ENCODE results near the gene TFEC. TPM values are rescaled to one million over a fixed set of nuclear protein-coding genes. Genes with fewer than 3 reads are reported as not detected.

The TFEC gene
- total RNA-seq = 1 to 10 TPM in 3 of 4 donors, not detected in 1; 3.0 to 6.8 (median 3.0) TPM

DNA sequence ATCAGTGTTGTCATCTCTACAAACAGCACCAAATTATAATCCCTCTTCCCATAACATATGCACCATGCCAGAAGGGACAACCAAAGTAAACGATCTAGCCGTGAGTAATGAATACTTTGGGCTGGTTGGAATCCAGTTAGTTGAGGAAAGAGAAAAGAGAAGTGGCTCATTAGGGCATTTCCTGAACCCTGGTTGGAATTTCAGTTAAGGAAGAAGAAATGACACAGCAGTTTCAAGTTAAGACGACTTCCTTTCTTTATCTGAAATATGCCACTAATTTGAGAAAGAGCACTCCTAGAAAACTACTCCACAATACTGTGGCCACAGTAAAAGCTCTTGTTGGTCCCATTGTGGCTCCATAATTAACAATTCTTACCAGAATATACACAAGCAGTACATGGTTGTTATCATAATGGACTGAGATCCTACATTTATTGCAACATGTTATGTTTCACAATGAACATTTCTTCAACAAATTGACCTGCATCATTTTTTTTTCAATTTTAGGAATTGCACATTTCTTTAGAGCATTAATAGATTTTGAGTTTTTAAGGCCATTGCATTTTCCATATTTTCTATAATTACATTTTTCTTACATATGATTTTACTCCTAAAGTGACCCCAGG is at the start of gene TFEC:
TFEC (minus strand) TSS at position 113 of the 626 bp plus-strand sequence. CDS start 46,322 bp downstream, outside the sequence.
- no peaks in the 10 kb centered on the region for H3K27me3 ChIP-seq
- in situ Hi-C loops (cut with MboI; ENCODE audit: low pct_ligation_motif_present in 1 of 4, low pct_unique_long_range_greater_than_20kb in 1 of 4, low sequenced_read_pairs in 3 of 4) = no loop called here
- TF ChIP-seq POLR2AphosphoS5 (IDR thresholded peaks at IDR 0.05) = no peak
- TF ChIP-seq EP300 (IDR thresholded peaks at IDR 0.05; ENCODE audit: low read depth) = no peak
- TF ChIP-seq CTCF (IDR thresholded peaks at IDR 0.05) = no peak
- no peak for TF ChIP-seq POLR2A (IDR thresholded peaks at IDR 0.05)
- H3K27ac ChIP-seq = no peak within 1 kb of the TSS
- no peak for DNase-seq
- H3K4me3 ChIP-seq = no peak within 1 kb of the TSS
- no peaks in the 10 kb centered on the region for H3K36me3 ChIP-seq
- WGBS, 2 donors (ENCODE audit: low coverage in 1 of 2) = 24 to 27% methylated on average over 3 of the region's 3 CpGs
- H3K9me3 ChIP-seq = no peaks in the 10 kb centered on the region
- no peaks in the 10 kb centered on the region for H3K4me1 ChIP-seq
- intact Hi-C loops (cut with DNase I; ENCODE audit: low total_unique reads) = no loop called here

- no peaks in the 10 kb centered on the region for H3K36me3 ChIP-seq
- H3K4me1 ChIP-seq = no peaks in the 10 kb centered on the region
- no peaks in the 10 kb centered on the region for H3K27me3 ChIP-seq
- in situ Hi-C loops (cut with MboI; ENCODE audit: low pct_ligation_motif_present in 1 of 4, low pct_unique_long_range_greater_than_20kb in 1 of 4, low sequenced_read_pairs in 3 of 4) (no loop called here), intact Hi-C loops (cut with DNase I; ENCODE audit: low total_unique reads) (no loop called here)
- H3K27ac ChIP-seq = no peak overlapping the region
- no peaks in the 10 kb centered on the region for H3K9me3 ChIP-seq
- 85% methylated on average over 5 of the region's 5 CpGs; no CpG with 5 or more reads in 1 of the 2 donors for WGBS, 2 donors (ENCODE audit: low coverage in 1 of 2)
- H3K4me3 ChIP-seq = no peak overlapping the region
- DNase-seq = no peak
- TF ChIP-seq CTCF (IDR thresholded peaks at IDR 0.05) (no peak), POLR2AphosphoS5 (IDR thresholded peaks at IDR 0.05) (no peak), POLR2A (IDR thresholded peaks at IDR 0.05) (no peak), EP300 (IDR thresholded peaks at IDR 0.05; ENCODE audit: low read depth) (no peak)
Measured at GRCh38 chr7:116075351-116076145, 45.0 kb upstream of the TFEC start.

- Histone ChIP-seq H3K4me1 (no peaks in the 10 kb centered on the region), H3K4me3 (no peak overlapping the region), H3K36me3 (no peaks in the 10 kb centered on the region), H3K9me3 (no peaks in the 10 kb centered on the region), H3K27ac (no peak overlapping the region), H3K27me3 (no peaks in the 10 kb centered on the region)
- no peak for DNase-seq
- intact Hi-C loops (cut with DNase I; ENCODE audit: low total_unique reads) (no loop called here), in situ Hi-C loops (cut with MboI; ENCODE audit: low pct_ligation_motif_present in 1 of 4, low pct_unique_long_range_greater_than_20kb in 1 of 4, low sequenced_read_pairs in 3 of 4) (no loop called here)
- TF ChIP-seq POLR2AphosphoS5 (IDR thresholded peaks at IDR 0.05) (no peak), CTCF (IDR thresholded peaks at IDR 0.05) (no peak), EP300 (IDR thresholded peaks at IDR 0.05; ENCODE audit: low read depth) (no peak), POLR2A (IDR thresholded peaks at IDR 0.05) (no peak)
Measured at GRCh38 chr7:116071629-116072028, 41.1 kb upstream of the TFEC start.

- in situ Hi-C loops (cut with MboI; ENCODE audit: low pct_ligation_motif_present in 1 of 4, low pct_unique_long_range_greater_than_20kb in 1 of 4, low sequenced_read_pairs in 3 of 4) = no loop called here
- Histone ChIP-seq H3K4me1 (no peaks in the 10 kb centered on the region), H3K27ac (no peak overlapping the region), H3K9me3 (no peaks in the 10 kb centered on the region), H3K36me3 (no peaks in the 10 kb centered on the region), H3K4me3 (no peak overlapping the region), H3K27me3 (no peaks in the 10 kb centered on the region)
- intact Hi-C loops (cut with DNase I; ENCODE audit: low total_unique reads) = loop anchor here (5.0 kb wide), 1 partner anchor 472 kb away; no protein-coding TSS in a partner anchor
- 69 to 79% methylated on average over 1 of the region's 1 CpG for WGBS, 2 donors (ENCODE audit: low coverage in 1 of 2)
- no peak for DNase-seq
- no peak for TF ChIP-seq CTCF (IDR thresholded peaks at IDR 0.05)
- TF ChIP-seq POLR2AphosphoS5 (IDR thresholded peaks at IDR 0.05) = no peak
Measured at GRCh38 chr7:116064179-116064578, 33.6 kb upstream of the TFEC start.

All from transverse colon (tissue), 4 donors.